Eye (tissue), 1 donor: Measurements from ENCODE around the gene KRT9.
A peak's percentile ranks its signal among the peaks of the same experiment; 100 is the strongest.
"Not testable (repeated sequence)": the region's sequence is repeated elsewhere in the genome, so short reads cannot be mapped to it uniquely, and the experiment has no call there.

Source experiments
- DNase-seq: peaks from one replicate; pipeline ENCODE4 v3.0.0-alpha.2; 2015

Gene KRT9

GRCh38 chr17:41600318-41600717 is 28.5 kb upstream of the KRT9 start:
- no peak for DNase-seq

GRCh38 chr17:41599680-41600079 is 27.8 kb upstream of the KRT9 start:
- no peak for DNase-seq

GRCh38 chr17:41595585-41595984 is 23.7 kb upstream of the KRT9 start:
- DNase-seq: no peak

GRCh38 chr17:41594363-41594915 is 22.6 kb upstream of the KRT9 start:
- DNase-seq: no peak

GRCh38 chr17:41593306-41593981 is 21.6 kb upstream of the KRT9 start:
- DNase-seq: peak; percentile 23

- DNase-seq: peak; percentile 44
Observed at GRCh38 chr17:41592601-41593305, 20.9 kb upstream of the KRT9 start.

- no peak for DNase-seq
Observed at GRCh38 chr17:41589301-41589700, 17.4 kb upstream of the KRT9 start.

GRCh38 chr17:41588126-41588810 is 16.4 kb upstream of the KRT9 start:
- DNase-seq: peak; percentile 8

- DNase-seq: no peak
Observed at GRCh38 chr17:41586863-41587495, 15.1 kb upstream of the KRT9 start, which contains the start of gene KRT14. Gene KRT14, minus strand, starts transcription at chr17:41586895. Its CDS starts 61 bp downstream, at chr17:41586834.

GRCh38 chr17:41585301-41586056 is 13.6 kb upstream of the KRT9 start:
- DNase-seq: no peak

- not testable (repeated sequence) for DNase-seq
Observed at GRCh38 chr17:41584331-41584927, 12.6 kb upstream of the KRT9 start.

GRCh38 chr17:41583137-41584127 is 11.6 kb upstream of the KRT9 start:
- DNase-seq: no peak

- DNase-seq: not testable (repeated sequence)
Observed at GRCh38 chr17:41582061-41582968, 10.5 kb upstream of the KRT9 start.

- no peak for DNase-seq
Observed at GRCh38 chr17:41581366-41582060, 9.7 kb upstream of the KRT9 start.

GRCh38 chr17:41580687-41581365 is 9.0 kb upstream of the KRT9 start:
- DNase-seq: no peak

- DNase-seq: no peak
Observed at GRCh38 chr17:41580244-41580575, 8.4 kb upstream of the KRT9 start.

GRCh38 chr17:41579484-41580243 is 7.8 kb upstream of the KRT9 start:
- DNase-seq: peak; percentile 97
